HG02943 (cell line): ENCODE results near the gene TFAP2D.
A peak's percentile ranks its signal among the peaks of the same experiment; 100 is the strongest.

Source experiments
- ATAC-seq: cut with Tn5 transposase; IDR thresholded peaks from one replicate; pipeline ENCODE4 v1.9.1; 2021; ENCODE audit warnings: mild to moderate bottlenecking, low read depth, moderate library complexity; ENCODE audit not compliant: unreplicated experiment

Gene TFAP2D

DNA sequence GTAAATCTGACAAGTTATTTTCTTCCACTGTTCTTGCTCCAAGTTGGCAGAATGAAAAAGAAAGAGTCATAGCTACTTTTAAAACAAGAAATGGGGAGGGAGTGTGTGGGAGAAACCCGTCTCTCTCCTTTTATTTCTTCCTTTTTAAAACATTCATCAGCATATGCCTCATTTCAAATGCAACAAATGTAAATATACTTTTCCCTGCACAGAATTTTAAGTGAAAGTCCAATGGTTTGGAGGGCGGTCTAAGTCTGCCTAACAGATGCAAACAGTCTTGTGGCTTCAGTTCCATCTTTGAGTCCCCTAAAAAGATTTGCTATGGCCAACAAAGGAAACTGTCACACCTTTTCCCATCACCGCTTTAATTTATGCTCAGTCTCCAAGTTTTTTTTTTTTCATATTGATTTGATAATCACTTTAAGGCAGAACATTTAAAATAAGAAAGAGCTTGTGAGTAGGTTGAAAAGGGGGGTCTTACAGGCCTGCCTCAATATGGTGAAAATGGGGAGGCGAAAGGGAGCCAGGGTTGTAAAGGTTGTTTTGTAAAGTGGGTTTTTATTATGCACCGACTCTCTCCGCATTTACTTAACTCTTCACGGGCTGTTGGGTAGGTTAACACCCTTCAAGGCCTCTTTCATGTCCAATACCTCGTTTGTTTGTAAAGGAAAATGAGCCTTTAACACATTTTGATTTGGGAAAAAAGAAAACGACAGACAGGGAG, 4.6 kb downstream of the TFAP2D start:
- ATAC-seq = no peak

GRCh38 chr6:50718566-50718965, 5.2 kb downstream of the TFAP2D start:
- no peak for ATAC-seq

DNA sequence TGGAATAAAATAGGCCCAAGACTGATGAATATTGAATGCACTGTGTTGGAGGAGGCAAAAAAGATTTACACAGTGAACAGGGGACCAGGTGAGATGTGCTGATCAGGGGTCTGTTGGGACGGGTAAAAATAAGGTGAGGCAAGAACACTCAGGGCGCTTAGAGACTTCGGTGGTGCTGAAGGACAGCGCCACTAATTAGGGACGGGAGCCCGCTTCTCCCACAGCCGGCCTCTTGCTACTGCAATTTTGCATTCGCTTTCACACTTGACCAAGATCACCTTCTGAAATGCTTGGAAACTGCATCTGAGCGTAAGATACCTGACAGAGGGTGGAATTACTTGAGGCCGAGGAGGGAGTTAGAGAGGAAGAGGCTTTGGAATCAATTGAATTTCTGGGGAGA, 7.3 kb downstream of the TFAP2D start:
- no peak for ATAC-seq

GRCh38 chr6:50721978-50722377, 8.7 kb downstream of the TFAP2D start:
- no peak for ATAC-seq

DNA sequence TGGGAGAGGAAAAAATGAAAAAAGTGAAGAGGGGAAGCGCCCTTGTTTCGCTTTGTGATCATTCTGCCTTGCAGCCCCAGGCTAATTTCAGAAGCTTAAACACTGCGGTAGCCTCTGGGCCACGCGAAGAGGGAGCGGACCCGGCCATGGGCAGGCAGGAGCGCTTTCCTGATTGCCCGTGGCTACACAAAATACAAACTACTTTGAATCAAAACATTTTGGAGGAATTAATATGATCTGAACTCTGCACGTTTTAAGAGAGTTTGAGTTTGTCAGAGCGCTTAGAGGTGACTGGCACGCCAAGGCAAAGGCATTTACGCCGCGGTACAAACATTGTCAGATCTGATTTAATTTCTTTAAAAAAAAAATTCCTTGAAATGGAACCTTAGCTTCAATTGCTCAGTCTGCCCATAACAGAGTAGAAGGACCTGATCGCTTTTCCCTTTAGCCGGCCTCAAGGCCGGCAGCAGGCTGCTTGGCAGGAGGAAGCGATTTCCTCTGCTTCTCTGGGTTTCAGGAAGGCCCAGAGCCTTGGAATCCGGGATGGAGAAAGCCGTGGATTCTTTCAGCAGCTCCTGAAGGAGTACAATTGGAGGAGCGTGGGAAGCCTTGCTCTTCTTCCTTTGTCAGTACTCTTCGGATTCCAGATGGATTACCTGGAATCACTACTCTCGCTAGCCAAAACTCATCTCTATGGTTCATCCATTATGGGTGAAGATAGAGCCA, 9.7 kb downstream of the TFAP2D start:
- ATAC-seq = no peak

DNA sequence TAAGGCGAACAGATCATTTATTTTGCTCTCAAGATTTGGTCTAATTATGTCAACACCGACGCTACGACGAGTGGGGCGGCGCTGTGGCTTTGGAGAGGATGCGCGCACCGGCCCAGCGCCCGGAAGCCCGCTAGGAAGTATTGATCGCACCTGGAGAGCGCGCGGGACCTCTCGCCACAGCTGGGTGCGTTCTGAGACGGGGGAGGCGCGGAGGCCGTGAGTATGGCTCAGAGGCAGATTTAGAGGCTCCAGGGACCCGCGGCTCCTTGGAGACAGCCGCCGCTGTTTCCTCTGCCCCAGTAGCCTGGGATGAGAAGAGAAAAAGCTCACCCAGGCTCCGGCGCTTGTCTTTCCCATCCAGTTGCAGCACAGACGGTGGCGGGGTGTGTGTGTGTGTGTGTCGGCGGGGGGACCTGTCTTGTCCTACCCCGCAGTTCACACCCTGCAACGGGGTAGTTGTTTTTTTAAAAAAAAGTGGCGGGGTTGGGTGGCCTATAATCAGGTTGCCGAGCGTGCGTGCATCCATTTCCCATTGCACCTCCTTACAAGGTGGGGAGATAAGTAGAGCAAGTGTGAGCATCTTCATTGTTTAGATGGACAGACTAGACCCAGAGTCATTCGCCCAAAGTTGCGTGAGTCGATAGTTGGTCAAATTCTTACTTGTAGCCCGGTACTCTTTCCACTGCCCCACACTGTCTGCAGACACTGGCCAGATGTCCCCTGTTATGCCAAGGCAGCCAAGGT, 11.2 kb downstream of the TFAP2D start:
- no peak for ATAC-seq

DNA sequence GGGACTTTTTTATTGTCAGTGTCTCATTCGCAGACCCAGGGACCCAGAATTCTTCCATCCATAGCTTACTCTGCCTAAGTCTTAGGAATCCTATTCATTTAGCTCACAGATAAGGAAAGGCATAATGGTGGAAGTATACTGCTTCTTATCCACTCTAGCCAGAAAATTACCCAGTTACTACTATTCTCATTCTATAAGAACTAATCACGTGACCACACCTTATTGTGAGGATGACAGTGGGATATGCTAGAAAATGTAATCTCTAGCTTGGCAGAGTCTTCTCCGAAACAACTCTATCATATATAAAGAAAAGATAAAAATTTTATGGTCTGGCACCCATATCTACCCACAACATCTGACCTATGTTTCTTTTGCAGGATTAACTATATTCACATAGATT, 21.2 kb downstream of the TFAP2D start:
- ATAC-seq = no peak

- no peak for ATAC-seq
Measured at GRCh38 chr6:50742161-50742560, 28.8 kb downstream of the TFAP2D start.

DNA sequence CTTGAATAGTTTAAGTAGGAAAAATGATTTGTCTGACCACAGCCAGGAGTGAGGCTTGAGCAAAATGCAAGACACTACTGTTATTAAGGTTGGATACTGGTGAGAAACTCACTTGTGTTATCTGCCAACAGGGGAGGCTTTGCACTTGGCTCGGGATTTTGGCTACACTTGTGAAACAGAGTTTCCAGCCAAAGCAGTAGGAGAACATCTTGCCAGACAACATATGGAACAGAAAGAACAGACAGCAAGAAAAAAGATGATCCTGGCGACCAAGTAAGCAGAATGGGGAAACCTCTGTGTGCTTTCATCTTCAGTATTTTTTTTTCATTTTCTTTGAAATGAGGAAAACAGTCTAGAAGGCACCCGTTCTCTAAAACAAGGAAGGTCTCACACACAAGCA, 31.6 kb downstream of the TFAP2D start:
- ATAC-seq = no peak

DNA sequence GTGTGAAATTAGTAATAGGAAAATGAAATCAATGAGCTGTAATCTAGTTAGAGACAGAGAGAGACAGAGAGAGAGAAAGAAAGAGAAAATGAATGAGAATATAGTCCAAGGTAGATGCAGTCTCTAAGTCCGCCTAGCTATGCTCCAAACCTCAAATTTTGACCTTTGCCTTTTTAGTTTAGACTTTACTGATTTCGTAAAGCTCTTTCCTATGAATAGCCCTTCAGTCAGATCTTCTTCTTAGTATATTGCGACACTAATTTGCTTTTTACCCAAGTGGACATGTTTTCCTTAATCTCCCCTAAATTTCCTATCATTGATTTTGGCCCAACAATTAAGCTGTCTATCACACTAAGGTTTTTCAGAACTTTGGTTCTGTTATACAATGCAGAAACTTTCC, 49.5 kb downstream of the TFAP2D start:
- ATAC-seq = no peak

- ATAC-seq = no peak
Measured at GRCh38 chr6:50778696-50779095, 65.4 kb downstream of the TFAP2D start.

DNA sequence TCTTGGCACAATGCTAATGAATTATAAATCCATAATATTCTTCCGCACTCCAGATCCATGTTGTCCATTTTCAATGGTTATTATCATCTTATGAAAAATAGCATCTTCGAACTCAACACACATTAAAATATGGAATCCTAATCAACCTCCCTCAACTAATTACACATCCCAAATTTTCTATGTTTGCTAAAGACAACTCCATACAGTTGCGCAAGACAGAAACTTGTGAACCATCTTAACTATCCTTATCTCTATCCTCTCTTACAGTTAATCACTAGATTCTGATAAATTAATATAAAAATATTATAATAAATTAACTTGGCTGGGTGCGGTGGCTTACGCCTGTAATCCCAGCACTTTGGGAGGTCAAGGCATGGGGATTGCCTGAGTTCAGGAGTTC, 67.1 kb downstream of the TFAP2D start:
- ATAC-seq = no peak

DNA sequence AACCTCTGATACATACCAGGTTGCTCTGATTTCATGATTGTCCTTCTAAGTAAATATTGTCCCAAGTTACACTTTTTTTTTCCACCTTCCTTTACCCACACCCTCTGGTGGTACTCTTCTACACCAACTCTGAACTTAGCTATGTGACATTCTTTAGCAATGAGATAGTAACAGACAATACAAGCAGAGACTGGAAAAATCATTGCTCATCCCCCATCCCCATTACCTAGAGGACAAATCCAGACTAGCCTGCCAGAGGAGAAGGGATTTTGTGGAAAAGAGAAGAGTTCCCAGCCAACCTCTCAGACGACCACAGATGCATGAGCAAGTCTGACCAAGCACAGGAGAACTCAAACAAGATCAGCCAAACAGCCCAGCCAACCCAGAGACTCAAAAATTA, 72.6 kb downstream of the TFAP2D start:
- no peak for ATAC-seq

GRCh38 chr6:50791900-50792508, 78.7 kb downstream of the TFAP2D start:
- no peak for ATAC-seq

DNA sequence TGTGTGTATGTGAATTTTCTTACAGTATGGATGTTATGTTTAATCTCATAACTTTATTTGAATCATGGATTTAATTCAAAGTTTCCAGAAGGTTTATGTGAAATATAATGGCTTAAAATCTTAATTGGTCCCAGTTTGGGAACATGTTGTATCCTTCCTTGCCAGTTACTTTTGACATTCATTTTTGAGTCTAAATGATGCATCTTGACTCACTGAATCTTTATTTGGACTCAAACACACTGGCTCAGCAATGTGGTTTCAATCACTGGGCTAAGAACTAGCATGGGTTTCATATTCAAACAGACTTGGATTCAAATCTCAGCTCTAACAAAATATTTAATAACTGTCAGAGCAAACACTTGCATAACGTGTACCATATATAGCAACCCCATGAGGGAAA, 79.4 kb downstream of the TFAP2D start:
- ATAC-seq = no peak

DNA sequence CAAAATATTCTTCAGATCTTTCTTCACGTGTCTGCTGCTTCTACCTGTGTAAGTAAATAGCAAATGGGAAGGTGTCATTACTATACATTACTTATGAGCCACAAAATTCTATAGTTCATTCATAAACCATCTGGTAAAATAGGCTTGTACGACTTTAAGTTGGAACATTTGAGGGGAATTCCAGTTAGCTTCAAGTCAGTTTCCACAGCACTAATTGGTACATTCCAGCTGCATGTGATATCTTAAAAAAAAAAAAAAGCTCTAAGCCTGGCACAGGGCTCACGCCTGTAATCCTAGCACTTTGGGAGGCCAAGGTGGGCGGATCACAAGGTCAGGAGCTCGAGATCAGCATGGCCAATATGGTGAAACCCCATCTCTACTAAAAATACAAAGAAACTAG, 82.2 kb downstream of the TFAP2D start:
- ATAC-seq = no peak

DNA sequence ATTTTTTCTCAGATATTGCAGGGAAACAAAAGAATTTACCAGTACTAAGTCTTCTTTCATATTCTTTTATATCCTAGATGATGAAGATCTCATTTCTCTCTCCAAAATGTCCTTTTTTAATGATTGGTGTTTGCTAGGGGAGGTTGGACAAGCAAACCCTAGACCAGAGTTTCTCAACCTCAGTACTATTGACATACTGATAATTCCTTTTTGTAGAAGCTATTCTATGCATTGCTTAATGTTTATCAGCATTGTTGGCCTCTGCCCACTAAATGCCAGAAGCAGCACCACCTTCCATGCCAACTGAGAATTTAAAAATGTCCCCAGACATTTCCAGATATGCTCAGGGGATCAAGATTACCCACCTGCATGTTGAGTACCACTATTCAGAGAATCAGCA, 91.0 kb downstream of the TFAP2D start:
- no peak for ATAC-seq

GRCh38 chr6:50807035-50807434, 93.7 kb downstream of the TFAP2D start:
- no peak for ATAC-seq

GRCh38 chr6:50815436-50816114, 102.2 kb downstream of the TFAP2D start:
- ATAC-seq = peak; percentile 48

- peak; percentile 62 for ATAC-seq
Measured at GRCh38 chr6:50816115-50816675, 102.9 kb downstream of the TFAP2D start.
